IMR-90 (cell line): Measurements from ENCODE around the gene MYO9A.

Experiments
- MAFK ChIP-seq: IDR thresholded peaks from 2 replicates; pipeline ENCODE4 v1.6.1; 2012; ENCODE audit warnings: low read depth, low read length, improper control_type of control experiment
- POLR2A ChIP-seq: IDR thresholded peaks from 2 replicates; pipeline ENCODE4 v1.6.1; 2012; ENCODE audit warnings: mild to moderate bottlenecking, low read depth, low read length
- RAD21 ChIP-seq: IDR thresholded peaks from 2 replicates; pipeline ENCODE4 v1.6.1; 2012; ENCODE audit warnings: low read length, improper control_type of control experiment
- TF ChIP-seq, protein P1 (sequence below): conservative IDR thresholded peaks from 2 replicates; pipeline ENCODE4 v1.5.1; 2012; ENCODE audit warnings: mild to moderate bottlenecking, low read depth, low read length, improper control_type of control experiment

DNA sequence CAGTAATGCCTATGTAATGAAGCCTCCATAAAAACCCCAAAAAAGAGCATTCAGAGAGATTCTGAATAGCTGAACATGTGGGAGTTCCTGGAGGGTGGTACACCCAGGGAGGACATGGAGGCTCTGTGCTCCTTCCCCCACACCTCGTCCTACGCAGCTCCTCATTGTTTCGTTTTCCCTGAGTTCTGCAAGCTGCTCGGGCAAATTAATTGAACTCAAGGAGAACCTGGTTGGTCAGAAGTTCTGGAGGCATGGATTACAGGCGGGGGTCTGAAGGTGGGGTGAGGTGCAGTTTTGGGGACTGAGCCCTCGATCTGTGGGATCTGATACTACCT is 142.2 kb downstream of the MYO9A start:
- TF ChIP-seq, protein P1, sequence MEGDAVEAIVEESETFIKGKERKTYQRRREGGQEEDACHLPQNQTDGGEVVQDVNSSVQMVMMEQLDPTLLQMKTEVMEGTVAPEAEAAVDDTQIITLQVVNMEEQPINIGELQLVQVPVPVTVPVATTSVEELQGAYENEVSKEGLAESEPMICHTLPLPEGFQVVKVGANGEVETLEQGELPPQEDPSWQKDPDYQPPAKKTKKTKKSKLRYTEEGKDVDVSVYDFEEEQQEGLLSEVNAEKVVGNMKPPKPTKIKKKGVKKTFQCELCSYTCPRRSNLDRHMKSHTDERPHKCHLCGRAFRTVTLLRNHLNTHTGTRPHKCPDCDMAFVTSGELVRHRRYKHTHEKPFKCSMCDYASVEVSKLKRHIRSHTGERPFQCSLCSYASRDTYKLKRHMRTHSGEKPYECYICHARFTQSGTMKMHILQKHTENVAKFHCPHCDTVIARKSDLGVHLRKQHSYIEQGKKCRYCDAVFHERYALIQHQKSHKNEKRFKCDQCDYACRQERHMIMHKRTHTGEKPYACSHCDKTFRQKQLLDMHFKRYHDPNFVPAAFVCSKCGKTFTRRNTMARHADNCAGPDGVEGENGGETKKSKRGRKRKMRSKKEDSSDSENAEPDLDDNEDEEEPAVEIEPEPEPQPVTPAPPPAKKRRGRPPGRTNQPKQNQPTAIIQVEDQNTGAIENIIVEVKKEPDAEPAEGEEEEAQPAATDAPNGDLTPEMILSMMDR, result no peak
- TF ChIP-seq MAFK (no peak), POLR2A (no peak), RAD21 (no peak)
